HG02981 (cell line): ENCODE results near the gene RGS6.

Experiments
- ATAC-seq: cut with Tn5 transposase; IDR thresholded peaks from one replicate; pipeline ENCODE4 v1.9.1; 2021; ENCODE audit warnings: mild to moderate bottlenecking, moderate library complexity; ENCODE audit not compliant: unreplicated experiment

The RGS6 gene

DNA sequence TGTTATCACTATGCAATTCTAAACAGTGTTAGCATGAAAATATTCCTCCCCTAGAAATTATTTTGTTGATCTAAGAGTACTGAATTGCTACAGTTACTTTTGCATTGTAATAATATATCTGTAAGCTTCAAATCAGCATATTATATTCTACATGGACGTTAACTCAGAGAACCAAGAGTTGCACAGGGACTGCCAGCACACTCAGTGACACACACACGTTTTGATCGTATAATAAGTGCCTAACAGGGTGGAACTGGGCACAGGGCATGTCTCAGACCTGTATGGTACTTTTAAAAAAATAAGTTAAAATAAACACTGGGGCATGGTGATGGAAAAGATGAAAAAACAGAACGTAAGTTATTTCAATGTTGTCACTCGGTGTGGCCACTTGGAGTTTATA is 451.6 kb downstream of the RGS6 start:
- no peak for ATAC-seq

GRCh38 chr14:72387726-72388125 is 455.5 kb downstream of the RGS6 start:
- ATAC-seq: no peak

DNA sequence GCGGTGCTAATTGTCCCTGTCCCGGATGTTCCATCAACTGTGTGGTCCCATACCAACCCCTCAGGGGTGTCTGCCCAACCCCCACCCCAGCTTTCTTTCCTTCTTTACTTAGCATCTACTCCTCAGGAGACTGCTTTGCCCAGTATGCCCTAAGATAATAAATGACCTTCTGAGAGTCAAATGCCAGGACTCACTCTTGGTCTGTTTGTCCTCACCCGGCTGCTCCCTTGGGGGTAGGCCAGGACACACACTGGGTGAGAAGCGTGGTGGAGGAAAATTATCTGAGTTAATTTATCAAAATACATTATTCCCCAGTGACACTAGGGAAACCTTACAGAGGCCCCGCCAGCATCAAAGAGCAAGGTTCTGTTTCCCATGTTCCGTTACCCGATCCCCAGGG is 457.0 kb downstream of the RGS6 start:
- ATAC-seq: no peak

DNA sequence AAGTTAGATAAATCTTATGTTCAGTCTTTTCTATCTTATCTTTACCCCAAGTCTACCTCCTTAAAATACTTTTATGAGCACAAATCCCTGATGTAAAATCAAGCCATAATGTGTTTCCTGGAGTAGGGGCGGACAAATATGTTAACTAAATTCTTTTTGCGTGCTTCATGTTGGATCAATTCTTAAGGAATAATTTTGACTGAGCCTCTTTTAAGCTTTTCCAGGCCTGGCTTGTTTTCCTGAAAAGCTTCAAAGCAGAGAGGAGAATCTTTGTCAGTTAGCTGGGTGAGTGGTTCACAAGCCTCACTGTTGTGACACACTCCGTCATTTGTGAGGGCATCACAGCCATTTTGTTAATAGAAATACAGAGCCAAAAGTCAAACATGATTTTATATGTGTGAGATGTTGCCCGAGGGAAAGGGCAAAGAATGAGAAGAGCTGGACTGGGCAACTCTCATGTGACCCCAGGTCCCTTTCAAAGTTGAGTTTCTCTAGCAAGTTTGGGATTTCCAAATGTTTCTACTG is 468.9 kb downstream of the RGS6 start:
- ATAC-seq: no peak

DNA sequence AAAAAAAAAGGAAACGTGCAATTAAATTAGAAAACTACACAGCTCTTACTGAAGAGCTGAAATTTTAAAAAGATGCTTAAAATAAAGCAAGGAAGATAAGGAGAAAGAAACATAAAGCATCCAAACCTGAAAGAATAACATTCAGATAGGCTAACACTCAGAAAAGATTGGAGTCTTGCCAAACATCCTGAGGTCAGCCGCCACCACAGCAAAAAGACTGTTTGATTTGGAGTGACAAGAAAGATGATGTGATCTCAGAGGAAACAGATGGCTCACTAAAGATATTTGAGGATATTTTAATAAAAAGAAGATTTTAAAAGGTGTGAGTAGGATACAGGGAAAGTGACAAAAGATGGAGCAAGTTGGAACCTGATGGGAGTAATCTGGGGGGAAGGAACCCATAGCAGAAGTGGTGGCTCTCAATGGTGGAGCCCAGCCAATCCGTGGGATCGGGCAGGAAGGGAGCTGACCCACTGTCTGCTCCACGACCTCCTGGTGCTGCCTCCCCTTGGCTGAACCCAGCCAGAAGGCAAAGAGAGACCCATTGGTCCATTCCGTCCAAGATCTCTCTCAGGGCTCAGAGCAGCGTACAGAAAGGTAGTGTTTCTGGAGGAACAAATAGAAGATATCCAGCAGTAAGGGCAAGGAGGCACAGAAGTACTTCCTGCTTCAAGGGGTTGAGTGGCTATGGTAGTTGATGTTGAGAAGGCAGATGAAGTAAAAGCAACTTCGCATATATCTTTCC is 469.6 kb downstream of the RGS6 start:
- no peak for ATAC-seq

DNA sequence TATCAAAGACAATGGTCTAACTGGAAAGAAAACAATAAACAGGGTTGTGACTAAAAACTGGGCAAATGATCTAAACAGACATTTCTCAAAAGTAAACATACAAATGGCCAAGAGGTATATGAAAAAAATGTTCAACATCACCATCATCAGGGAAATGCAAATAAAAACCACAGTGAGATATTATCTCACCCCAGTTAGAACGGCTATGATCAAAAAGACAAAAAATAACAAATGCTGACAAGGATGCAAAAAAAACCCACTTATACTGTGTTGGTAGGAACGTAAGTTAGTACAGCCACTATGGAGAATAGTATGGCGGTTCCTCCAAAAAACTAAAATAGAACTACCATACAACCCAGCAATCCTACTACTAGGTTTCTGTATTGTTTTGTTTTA is 470.1 kb downstream of the RGS6 start:
- no peak for ATAC-seq

DNA sequence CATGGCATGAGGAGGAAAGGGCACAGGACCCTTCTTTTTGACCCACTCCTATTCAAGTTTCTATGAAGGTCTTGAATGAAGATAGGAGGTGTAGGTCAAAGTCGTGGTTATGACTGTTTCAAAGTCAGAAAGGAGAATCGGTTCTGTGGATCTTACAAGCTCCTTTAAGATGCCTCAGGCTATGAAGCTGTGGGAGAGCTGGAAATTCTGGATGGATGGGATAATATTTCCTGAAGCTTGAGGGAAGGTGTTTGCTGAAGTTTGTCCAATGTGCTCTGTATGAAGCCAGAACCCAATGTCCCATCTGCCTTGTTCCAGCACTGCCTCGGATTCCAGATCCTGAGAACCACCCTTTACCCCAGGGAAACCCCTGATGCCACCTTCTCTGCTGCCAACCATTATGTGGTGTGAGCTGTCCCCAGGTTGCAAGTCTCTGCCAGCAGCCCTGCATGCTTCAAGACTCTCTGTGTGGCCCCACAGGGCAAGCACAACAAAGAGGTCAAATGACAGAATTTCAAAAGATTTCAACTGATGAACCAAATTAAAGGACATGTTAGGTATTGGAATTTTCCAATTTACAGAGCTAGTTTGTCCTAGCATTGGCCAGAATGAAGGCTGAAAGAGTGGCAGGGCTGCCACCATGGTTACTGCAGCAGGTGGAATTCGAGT is 472.0 kb downstream of the RGS6 start:
- no peak for ATAC-seq

- no peak for ATAC-seq
Measured at GRCh38 chr14:72404998-72405397, 472.8 kb downstream of the RGS6 start.

DNA sequence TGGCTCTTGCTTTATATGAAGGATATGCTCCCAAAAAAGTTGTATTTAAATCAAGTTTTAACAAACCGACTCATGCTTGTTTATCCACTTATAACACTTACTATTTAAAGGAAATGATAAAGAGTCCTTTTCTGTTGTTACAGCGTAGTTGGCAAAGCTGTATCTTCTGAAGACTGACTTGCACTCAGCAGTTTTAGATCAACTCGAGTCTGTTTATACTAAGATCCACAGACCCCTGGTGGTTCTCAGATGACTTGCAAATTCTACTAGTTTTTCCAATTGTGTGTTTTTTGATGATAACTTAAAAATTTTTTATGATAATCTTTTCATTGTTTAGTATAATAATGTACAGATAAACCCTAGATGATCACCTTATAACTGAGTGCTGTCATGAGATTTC is 475.8 kb downstream of the RGS6 start:
- no peak for ATAC-seq

DNA sequence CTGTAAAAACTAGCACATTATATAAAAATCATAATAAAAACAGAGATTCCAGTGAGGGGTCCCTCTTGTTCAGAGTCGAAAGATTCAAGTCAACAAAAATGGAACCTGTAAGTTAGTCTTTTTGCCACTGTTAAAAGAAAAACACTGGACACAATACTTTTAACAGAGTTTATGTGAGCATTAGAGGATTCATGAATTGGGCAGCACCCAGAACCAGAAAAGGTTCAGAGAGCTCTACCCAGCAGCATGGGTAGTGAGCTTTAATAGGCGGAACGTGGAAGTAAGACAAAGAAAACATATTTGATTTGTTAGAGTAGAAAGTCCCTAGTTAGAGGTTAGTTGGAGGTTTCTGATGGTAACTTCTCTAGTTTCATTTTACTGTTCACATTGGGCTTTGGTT is 476.8 kb downstream of the RGS6 start:
- ATAC-seq: no peak

DNA sequence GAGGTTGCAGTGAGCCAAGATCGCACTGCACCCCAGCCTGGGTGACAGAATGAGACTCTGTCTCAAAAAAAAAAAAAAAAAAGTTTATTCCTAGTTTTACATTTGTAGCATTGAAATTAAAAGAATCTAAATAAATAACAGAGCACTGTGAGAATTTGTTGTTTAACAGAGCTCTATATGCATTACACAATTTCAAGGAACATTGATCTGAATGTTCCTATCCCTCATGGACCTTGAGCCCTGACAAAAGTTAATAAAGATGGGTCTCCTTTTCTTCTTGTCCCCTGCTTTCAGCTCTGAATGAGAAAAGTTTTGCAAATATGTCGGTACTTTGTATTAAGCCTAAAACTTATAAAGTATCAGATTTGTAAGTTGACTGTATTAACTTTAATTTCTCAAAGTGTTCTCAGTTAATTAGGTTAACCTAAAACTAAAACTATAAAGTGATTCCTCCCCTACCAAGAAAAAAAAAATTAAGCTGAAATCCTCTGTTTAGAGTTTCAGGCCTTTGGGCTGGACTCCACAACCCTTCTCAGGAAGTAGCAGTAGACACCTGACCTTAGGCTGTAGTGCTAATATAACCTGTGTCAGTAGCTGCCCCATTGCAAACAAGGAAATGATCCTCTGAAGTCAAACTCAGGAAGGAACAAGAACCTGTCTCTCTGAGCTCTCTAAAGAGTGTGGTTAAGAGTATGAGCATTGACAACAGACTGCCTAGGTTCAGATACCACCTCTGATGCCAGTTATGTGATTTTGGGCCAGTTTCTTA is 484.0 kb downstream of the RGS6 start:
- no peak for ATAC-seq

GRCh38 chr14:72416892-72417291 is 484.7 kb downstream of the RGS6 start:
- ATAC-seq: no peak

- no peak for ATAC-seq
Measured at GRCh38 chr14:72418806-72419205, 486.6 kb downstream of the RGS6 start.

DNA sequence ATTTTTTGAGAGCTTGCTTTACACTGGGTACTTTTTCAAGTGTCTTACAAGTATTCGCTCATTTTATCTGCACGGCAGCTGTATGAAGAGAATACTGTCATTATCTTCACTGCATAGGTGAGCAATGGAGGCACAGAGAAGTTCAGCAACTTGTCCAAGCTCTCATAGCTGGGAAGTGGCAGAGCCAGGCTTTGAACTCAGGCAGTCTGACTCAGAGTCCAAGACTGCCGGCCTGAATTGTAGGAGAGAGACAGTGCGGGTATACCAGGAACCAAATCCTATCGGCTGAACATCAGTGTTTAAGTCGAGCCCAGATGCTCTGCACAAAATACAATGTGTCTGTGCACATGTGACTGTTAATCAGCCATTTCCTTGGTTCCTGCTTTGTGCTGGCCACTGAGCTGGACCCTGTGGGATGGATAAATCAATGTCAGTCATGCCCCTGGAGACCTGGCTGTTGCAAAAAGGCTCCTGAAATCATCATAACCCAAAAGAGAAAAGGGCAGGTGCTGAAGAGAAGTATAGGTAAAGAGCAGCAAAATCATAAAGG is 487.1 kb downstream of the RGS6 start:
- ATAC-seq: no peak

DNA sequence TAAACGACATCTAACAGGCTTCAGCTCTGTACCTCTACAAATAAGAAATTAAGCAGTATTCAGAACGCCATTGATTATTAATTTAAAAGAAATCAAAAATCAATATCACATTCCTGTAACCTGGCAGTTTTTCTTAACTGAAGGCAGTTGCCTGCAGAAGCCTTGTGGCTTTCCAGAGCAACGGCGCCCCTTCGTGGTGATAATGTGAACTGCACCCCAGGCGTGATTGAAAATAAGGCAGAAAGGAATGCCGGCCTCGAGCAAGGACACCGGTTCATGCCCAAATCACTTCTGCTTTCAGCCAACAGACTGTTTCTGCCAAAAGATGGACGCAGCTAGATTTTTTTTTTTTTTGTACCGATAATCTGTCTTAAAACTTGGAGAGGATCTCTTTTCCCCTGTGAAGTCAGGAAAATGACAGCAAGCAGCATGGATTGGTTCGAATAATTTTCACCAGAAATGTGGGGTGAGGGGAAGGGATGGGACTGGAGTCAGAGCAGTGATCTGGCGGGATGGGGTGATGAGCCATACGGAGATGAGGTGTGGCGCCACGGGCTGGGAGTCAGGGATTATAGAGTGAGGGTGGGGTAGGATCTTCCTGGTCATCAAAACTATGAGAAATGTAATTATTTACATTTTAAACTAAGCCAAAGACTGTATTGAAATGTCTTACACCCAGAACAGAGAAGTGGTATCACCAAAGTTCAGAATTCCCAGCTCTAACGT is 488.7 kb downstream of the RGS6 start:
- ATAC-seq: no peak

GRCh38 chr14:72423957-72424356 is 491.7 kb downstream of the RGS6 start:
- no peak for ATAC-seq

DNA sequence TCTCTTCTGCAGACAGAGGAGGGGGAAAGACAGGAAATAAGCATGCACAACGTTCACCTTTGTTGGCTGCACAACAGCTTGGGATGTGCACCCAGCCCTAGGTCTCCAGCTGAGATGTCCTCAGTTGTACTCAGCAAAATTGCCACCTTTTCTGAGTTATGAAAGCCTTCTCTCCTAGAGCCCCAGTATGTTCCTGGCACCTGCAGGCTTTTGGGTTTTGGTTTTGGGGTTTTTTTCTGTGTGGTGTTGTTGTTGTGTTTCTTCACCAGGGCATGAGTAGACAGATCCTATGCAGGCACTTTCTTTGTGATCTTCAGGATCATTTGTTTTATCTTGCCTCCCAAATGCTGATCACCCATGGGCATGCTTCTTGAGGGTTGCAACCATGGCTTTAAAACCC is 498.2 kb downstream of the RGS6 start:
- ATAC-seq: no peak

GRCh38 chr14:72432748-72433147 is 500.5 kb downstream of the RGS6 start:
- no peak for ATAC-seq

- ATAC-seq: no peak
Measured at GRCh38 chr14:72433511-72433910, 501.3 kb downstream of the RGS6 start.

GRCh38 chr14:72434856-72435255 is 502.6 kb downstream of the RGS6 start:
- ATAC-seq: no peak

- no peak for ATAC-seq
Measured at GRCh38 chr14:72439707-72440106, 507.5 kb downstream of the RGS6 start.
